NCI-H1436 treated with DMSO at 0.1 percent for 48 hours (cell line): Measurements from ENCODE around the gene ENO4.

Experiments
- DNase-seq: peaks from one replicate; lab custom pipeline; 2025; lab: John Stamatoyannopoulos, UW

The ENO4 gene

DNA sequence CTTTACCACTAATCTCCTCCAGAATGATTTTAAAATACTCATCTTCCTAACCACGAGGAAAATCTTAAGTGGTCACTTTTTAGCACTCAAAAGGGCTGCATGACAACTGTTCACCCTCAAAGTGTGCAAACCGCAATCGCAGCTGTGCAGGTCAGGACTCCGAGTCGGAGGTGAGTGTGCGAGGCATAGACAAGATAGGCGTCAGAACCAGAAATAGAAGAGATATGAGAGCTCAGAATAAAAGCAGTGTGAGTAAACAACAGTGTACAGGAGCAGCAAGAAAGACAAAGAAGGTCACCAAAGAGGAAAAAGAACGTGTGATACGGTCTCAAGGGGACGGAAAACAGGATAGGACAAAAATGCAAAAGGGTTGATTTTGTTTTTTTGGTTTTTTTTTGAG is 17.5 kb upstream of the ENO4 start:
- DNase-seq, result no peak

DNA sequence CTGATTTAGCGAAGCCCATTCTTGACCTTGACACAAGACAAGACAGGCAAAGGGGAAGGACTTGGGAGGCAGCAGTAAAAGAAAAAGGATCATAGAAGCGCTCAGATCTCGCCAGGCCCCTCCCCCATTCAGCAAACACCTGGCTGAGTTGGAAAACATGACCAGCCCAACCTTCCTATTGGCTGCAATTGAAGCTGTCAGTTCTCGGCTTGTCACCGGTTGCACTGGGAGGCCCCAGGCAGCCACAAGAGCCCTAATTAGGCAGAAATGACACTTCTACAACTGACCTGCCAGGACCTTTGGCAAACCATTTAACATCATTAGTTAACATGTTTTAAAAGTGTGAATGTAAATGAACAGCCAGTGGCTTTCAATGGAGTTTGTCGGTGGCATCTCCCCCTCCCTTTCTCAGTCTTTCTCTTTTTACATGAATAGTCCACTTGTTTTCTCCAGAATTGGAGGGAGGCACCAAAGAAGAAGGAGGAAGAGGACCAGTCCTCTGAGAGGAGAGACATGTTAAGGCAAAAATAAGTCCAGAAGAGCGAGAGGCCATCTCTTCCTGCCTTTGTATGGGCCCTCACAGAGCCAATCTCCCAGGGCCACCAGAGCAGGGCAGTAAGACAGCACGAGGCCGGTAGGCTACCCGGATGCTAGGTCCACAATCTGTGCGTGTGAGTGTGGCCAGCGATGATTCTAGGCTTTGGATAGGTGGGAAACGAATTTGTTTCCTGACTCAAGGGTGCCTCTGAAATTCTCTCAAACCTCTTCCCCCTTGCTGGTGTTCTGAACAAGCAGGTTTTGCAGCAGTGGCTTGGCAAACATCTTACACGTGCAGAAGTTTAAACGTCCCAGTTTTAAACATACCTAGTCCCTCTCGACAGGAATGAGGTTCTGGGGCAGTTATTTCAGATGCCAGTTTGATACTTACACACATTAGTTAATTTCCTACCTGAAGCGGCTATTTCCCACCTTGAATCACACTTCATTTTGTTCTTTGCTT is 15.0 kb upstream of the ENO4 start:
- DNase-seq, result no peak

DNA sequence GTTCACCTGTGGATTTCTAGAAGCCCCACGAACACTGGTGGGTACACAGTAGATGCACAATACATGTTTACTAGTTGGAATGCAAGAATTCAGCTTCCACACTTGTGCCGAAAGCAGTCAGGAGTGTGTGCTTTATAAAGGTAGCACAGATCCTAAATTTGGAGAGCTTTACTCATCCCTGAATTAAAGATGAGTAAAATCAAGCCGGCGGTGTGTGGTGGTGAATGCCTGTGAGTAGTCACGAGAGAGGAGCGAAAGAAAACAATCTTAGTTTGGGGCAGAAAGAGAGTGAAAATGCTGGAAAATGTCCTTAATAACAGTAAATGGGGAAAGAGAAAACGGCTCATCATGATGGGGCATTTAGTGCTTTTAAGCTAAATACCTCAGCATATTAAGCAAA is 13.6 kb upstream of the ENO4 start:
- no peak for DNase-seq

DNA sequence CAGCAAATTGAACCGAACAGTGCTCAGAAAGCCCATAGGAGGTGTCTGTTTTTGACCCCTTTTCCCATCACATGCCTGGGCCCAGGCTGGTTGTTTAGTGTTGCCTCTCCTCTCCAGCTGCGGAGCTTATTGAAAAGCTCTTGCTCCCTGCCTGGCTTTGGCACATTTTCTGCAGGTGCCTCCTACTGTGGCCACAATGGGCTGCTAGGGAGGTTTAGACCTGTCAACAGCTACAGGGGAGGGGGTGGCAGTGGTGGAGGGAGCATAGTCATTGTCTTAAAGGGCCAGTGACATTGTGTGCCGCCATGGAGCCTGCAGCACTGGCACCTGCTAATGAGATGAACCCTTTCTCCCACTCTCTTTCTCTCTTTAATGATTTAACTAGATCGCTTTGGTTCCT is 13.2 kb upstream of the ENO4 start:
- no peak for DNase-seq

DNA sequence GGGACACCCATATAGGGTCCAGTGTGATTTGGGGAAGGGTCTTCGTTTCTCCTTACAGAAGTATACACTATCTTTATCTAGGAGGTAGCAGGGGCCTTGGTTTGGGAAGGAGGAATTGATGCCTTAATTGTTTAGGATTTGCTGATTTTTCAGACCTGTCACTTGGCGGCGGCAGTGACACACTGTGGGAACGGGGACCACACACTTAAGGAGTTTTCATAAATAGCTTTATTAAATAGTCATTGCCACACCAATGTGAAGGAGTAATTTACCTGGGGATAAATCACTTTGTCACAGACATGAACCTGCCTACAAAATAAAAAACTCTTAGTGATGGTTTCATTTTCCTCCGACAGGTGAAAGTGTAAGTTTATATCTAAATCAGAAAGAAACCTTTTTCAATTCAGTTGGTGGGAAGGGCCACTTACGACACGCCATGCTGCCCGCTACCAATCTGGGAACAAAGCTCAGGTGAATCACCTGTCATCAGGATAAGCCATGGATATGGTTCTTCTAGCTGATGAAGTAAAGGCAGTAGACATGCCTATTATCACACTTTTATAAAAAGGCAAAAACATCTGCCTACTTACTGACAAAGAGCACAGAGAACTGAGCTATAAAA is 12.3 kb upstream of the ENO4 start:
- DNase-seq, result no peak

DNA sequence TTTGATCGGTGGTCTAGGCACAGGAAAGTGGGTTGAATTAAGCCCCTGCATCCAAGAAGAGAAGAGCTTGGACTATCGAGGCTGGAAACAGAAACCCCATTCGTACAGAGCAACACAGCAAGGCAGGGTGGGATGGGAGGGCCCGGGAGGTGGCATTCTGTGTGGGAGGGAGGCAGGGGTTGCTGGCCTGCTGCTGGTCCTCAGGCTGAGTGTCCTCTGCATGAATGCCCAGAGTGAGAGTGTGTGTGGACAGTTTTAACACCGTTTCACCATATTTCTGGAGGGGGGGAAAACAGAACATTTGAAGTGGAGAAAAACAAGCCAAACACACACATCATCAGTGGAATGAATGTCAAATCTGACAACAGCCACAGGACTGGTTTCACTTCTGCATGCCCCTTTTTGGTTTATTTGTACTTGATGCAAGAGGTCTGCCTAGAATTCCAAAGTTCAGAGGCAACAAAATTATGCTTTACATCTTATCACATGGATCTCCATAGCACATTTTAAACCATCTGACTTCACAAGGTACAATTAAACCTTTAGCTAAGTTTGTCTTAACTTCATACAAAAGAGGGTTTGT is 11.1 kb upstream of the ENO4 start:
- DNase-seq, result no peak

DNA sequence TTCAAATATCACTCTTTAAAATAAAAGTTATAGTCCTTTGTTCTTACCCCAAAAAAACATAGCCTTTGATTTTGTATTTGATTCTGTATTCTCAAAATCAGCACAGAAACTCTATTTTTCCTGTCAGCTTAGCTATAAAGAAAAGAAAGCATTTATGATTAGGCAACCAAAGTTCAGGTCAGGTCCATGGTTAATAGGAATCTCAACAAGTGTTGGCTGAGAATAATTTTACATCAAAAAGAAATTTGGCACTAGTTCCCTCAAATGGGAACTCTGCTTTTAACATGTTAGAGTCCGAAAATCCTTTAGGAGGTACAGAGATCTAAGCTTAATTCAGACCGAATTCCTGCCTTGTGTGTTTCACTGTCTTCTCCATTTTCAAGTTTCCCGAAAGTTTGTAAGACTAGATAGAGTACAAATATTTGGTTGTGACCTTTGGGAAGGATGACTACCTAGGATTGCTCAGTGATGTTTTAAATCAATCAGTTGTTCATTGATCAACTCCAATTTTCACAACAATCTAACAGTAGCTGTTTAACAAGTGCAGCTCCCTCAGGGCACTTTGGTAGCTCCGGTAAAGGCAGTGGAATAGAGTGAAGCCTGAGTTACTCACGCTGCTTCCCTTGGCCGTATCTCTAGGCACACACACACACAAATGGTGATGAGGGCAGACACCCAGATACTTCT is 8.8 kb upstream of the ENO4 start:
- no peak for DNase-seq

DNA sequence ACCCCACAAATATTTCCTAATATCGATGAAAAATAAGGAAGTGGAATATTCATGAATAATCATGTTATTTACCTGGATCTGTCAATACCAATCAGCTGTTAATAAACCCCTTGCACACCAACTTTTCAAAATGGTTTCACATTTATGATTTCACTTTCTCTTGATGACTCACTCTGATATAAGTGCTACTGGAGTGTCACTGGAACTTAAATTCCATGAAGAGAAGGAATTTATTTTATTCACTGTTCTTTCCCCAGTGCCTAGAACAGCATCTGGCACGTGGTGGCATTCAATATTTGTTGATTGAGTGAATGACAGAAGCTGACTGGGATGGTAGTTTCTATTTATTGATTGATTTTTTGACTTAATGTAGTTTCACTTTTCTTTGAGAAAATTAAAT is 3.5 kb upstream of the ENO4 start:
- DNase-seq, result no peak

DNA sequence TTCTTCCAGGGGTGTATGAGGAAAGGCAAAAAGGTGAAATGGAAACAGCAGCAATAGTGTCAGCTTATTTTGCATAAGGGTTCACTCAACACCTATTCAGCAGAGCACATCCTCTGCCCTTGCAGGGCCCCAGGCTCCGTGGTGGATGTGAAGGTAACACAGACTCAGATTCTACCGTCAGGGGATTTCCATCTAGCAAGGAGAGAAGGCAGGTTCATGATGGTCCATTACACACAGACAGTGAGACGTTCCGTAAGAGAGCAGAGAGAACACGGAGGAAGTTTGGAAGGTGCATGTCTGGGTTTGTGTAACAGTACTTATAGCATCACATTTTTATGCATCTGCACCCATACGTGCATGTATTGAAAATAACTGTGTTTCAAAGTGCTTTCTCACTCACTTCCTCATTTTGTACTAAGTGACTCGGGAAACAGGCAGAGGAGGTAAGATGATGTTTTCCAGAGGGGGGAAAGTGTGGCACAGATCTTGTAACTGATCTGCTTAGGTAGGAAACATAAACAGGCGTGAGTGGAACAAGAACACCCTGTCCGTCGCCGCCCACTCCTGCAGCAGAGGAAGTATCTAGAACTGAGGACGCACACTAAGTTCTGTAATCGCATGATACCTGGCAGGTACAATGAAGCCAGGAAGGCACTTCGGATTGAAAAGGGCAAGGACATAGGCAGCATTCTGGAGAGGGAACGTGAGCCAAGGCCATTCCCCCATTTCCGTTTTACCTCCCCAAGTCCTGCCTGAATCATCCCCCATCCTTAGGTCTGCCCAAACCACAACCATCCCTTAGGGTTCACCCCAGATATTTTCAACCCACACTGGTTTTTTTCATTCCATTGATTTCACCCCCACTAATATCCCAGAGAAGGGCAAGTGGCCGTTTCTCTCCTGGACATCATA is 1.0 kb upstream of the ENO4 start:
- no peak for DNase-seq

DNA sequence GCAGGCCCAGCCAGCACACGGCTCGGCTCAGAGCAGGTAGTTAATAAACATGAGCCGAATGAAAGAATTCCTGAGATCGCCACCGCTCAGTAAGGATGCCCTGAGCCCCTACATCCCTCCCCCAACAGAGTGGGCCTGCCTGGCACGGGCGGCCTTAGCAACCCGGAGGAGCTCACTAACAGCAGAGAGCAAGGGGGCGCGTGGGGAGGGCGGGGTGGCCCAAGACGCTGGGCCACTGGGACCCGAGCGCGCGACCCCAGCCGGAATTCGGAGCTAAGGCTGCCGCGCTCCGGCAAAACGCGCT is 403 bp upstream of the ENO4 start:
- no peak for DNase-seq

DNA sequence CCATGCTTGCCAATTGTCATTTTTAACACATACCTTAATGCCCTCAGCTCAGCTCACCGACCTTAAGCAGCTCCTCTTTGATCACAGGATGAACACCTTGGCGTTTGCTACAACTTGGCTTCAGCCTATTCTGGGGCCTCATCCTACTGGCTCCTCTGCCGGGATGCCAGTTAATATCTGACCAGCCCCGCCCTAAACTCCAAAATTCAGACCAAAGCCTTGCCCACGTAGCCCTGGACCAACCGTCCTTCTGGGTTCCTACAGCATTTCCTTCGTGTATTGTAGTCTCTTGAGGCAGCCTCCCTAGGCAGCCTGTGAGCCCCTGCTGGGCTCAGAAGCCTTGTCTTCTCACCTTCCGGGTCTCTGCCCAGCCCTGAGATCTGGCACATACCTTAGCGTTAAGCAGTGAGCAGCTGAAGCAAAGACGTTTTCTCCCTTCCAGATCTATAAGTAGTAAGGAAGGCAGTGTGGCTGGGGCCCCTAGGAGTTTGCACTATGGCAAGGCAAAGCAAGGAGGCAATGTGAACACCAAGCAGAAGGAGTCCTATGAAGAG is 836 bp downstream of the ENO4 start:
- DNase-seq, result no peak

DNA sequence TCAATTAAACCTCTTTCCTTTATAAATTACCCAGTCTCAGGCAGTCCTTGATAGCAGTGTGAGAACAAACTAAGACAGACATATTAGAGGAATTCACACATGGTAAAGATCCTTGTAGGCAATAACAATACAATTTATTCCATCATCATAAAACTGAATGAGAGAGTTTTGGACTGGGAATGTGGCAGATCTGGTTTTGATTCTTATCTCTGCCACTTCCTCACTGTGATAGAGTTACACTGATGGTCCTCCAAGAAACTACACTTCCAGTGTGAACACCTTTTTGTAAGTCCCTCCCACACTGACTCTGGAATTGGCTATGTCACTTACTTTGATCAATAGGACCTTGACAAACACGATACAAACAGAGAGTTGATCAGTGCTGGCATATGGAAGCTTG is 2.9 kb downstream of the ENO4 start:
- DNase-seq, result no peak

DNA sequence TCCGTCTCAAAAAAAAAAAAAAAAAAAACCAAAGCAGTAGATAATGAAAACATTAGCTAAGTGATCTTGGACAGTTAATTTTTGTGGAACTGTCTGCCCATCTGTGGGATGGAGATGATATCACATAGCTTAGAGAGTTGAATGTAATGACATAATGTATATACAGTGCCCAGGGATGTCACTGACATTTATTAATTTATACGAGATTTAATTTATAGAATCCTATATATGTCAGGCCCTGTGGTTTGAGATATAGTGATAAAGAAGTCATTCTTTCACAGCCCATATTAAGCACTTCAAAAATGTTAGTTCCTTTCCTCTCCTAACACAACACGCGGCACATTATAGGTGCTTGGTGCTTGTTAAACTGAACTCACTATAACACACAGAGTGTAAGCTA is 4.0 kb downstream of the ENO4 start:
- DNase-seq, result no peak

DNA sequence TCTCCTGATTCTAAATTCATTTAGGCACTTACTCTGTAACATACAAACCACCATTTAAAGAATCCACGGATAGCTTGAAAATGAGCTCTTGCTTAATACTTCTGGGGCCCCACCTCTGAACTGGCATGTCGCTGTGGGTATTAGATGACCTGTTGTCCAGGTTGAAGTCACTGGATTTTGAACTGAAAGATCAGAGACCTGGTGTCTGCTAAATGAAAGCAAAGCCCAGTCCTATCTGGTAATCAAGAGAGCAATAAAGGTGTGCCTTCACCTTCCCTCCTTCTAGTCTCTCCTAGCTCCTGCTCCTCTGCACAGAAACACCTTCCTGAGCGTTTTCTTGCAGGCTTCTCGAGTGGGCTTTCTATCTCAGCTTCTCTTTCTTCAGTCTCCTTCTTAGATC is 4.4 kb downstream of the ENO4 start:
- DNase-seq, result no peak

DNA sequence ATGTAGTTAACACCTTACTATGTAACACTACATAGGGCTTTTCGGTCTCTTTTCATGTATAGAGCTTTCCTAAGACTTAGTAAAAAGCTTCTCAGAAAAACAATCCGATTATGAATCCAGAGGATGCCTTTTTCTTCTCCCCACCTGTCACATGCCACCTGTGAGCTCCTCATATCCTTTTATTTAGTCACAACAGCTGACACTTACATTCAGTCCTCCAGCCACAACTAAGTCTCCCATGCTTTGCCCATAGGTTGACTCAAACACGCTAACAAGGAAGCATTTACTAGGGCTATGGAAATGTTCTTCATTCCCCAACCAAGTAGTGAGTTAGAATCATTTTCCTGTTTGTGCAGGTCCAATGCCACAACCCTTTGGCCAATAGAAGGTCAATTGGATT is 7.9 kb downstream of the ENO4 start:
- DNase-seq, result no peak

DNA sequence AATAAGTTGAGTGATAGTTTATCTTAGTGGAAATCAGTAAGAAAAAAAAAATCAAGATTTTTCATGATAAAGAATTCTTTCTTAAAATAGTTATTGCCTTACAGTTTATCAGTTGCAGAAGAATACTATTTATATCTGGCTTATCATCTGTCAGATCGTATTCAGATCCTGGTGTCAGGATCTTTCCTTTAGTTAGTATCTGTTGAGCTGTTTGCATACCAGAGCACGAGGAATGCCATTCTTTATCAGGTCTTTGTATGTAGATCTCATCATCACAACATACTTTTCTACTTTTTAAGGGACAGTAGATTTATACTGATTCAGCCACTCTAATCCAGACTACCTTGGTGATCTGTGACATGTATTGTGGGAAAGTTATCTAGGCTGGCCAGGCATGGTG is 12.5 kb downstream of the ENO4 start:
- DNase-seq, result no peak

DNA sequence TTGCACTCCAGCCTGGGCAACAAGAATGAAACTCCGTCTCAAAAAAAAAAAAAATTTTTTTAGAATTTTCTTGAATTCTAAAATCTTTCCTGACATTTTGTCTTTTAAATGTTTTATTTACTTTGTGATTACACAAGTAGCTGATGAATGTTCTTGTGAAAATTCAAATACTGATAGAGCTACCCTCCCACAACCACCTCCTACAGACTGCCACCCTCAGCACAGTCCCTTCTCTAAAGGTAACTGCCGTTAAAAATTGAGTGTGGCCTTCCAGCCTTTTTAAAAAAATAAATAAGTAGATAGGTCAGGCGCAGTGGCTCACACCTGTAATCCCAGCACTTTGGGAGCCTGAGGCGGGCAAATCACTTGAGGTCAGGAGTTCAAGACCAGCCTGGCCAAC is 15.1 kb downstream of the ENO4 start:
- DNase-seq, result no peak

DNA sequence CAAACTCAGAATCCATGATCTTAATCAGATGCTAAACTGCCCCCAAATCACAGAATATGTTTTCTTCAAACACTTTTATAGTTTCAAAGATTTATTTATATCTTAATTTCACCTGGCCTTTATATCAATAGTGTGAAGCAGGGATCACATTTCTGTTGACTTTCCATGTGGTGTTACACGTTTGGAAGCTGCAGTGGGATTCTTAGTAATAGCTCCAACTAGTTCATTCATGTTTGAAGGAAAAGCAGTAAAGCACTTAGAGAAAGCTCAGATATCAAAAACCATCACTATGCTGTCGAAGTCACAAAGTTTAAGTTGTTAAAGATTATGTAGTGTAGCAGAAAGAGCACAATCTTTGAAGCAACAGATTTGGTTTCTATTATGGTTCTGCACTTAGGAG is 16.8 kb downstream of the ENO4 start:
- no peak for DNase-seq

DNA sequence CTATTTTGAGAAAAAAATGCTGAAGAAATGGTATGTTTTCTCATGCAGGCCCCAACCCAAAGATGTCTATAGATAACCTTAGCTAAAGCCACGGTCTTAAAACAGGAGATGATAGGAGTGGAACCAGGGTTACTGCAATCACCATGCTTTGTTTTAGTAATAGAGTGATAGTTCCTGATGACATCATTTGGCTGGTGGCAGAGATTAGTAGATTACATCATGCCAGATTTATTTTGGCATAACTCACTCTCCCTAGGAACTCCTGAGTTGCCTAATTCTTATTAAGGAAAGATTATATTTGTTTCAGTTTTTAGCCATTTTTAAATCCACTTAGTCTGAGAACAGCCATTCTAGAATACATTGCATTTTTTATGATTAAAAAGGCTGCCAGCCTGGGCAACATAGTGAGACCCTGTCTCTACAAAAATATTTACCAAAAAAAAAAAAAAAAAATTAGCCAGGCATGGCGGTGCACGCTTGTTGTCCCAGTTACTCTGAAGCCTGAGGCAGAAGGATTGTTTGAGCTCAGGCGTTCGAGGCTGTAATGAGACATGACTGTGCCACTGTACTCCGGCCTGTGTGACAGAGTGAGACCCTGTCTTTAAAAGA is 17.8 kb downstream of the ENO4 start:
- DNase-seq, result no peak

DNA sequence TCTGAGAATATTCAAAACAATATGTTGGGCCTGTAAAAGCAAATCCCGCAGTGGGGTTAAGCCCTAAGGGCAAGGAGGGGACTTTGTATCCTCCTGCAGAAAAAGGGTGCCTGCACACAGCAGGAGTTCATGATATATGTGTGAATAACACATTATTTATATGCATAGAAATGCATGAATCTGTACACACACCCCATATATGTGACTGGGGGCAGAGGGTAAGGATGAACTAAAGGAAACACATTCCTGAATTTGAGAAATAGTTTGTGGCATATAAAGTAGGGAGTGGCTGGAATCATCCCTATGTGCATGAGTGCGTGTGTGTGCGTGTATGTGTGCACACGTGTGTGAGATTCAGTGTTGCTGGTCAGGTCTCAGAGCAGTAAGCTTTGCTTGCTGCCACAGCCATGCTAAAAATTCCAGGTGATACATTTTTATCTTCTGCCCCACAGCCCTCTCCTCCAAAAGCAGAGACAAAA is 18.9 kb downstream of the ENO4 start:
- DNase-seq, result no peak

DNA sequence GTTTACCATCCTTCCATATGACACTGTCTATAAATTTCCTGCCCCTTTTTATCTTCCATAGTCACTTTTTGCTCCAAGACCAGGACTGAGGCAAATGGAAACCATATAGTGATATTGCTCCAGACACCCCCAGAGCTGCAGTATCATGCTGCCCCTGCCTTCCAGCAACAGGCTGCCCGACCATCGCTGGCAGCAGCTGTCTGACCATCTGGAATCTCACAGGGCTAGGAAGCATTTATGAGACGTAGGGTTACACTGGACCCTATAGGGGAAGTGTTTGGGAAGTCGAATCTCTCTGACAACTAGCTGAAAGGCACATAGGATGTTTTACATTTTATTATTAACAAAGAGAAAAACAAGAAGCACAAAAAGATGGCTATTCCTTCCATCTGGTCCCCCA is 19.4 kb downstream of the ENO4 start:
- no peak for DNase-seq
